ENCODE measurements around the gene OR1L8.

DNA sequence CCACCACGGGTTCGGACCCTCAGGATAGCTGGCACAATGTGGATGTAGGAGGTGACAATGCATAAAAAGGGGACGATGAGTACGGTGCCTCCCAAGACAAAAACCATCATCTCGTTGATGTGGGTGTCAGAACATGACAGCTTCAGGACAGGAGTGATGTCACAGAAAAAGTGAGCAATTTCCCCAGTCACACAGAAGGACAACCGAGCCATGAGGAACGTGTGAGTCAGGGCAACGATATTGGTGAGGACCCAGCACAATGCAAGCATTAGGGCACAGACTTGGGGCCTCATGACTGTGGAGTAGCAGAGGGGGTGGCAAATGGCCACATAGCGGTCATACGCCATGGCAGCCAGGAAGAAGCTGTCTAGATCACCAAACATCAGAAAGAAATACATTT, 56.6 kb downstream of the OR1L8 start:
- TF ChIP-seq, protein P1, sequence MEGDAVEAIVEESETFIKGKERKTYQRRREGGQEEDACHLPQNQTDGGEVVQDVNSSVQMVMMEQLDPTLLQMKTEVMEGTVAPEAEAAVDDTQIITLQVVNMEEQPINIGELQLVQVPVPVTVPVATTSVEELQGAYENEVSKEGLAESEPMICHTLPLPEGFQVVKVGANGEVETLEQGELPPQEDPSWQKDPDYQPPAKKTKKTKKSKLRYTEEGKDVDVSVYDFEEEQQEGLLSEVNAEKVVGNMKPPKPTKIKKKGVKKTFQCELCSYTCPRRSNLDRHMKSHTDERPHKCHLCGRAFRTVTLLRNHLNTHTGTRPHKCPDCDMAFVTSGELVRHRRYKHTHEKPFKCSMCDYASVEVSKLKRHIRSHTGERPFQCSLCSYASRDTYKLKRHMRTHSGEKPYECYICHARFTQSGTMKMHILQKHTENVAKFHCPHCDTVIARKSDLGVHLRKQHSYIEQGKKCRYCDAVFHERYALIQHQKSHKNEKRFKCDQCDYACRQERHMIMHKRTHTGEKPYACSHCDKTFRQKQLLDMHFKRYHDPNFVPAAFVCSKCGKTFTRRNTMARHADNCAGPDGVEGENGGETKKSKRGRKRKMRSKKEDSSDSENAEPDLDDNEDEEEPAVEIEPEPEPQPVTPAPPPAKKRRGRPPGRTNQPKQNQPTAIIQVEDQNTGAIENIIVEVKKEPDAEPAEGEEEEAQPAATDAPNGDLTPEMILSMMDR (conservative IDR thresholded peaks at IDR 0.05; ENCODE audit: low read depth in 2 of 2) = no peak
- no peak for TF ChIP-seq EZH2phosphoT487 (IDR thresholded peaks at IDR 0.05; ENCODE audit: unreplicated experiment)
- TF ChIP-seq, protein P2, sequence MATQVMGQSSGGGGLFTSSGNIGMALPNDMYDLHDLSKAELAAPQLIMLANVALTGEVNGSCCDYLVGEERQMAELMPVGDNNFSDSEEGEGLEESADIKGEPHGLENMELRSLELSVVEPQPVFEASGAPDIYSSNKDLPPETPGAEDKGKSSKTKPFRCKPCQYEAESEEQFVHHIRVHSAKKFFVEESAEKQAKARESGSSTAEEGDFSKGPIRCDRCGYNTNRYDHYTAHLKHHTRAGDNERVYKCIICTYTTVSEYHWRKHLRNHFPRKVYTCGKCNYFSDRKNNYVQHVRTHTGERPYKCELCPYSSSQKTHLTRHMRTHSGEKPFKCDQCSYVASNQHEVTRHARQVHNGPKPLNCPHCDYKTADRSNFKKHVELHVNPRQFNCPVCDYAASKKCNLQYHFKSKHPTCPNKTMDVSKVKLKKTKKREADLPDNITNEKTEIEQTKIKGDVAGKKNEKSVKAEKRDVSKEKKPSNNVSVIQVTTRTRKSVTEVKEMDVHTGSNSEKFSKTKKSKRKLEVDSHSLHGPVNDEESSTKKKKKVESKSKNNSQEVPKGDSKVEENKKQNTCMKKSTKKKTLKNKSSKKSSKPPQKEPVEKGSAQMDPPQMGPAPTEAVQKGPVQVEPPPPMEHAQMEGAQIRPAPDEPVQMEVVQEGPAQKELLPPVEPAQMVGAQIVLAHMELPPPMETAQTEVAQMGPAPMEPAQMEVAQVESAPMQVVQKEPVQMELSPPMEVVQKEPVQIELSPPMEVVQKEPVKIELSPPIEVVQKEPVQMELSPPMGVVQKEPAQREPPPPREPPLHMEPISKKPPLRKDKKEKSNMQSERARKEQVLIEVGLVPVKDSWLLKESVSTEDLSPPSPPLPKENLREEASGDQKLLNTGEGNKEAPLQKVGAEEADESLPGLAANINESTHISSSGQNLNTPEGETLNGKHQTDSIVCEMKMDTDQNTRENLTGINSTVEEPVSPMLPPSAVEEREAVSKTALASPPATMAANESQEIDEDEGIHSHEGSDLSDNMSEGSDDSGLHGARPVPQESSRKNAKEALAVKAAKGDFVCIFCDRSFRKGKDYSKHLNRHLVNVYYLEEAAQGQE (IDR thresholded peaks at IDR 0.05; ENCODE audit: unreplicated experiment) = no peak
- no peak for TF ChIP-seq EZH2 (IDR thresholded peaks at IDR 0.05; ENCODE audit: low read depth, unreplicated experiment)
- TF ChIP-seq, protein P3, sequence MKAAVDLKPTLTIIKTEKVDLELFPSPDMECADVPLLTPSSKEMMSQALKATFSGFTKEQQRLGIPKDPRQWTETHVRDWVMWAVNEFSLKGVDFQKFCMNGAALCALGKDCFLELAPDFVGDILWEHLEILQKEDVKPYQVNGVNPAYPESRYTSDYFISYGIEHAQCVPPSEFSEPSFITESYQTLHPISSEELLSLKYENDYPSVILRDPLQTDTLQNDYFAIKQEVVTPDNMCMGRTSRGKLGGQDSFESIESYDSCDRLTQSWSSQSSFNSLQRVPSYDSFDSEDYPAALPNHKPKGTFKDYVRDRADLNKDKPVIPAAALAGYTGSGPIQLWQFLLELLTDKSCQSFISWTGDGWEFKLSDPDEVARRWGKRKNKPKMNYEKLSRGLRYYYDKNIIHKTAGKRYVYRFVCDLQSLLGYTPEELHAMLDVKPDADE (IDR thresholded peaks at IDR 0.05) = no peak
- no peak for TF ChIP-seq POLR2AphosphoS5 (IDR thresholded peaks at IDR 0.05; ENCODE audit: low read depth)
